HepG2 (cell line): ENCODE data around the gene RP2. TPM values are rescaled to one million over a fixed set of nuclear protein-coding genes. Genes with fewer than 3 reads are reported as not detected.

Source experiments
- ATAC-seq: fragments of 200-7000 bp; cut with Tn5 transposase; 3 replicates; pipeline ENCODE4 v1.9.1; 2020; ENCODE audit warnings: mild to moderate bottlenecking, moderate library complexity
- BruUV-seq: library from RNA; stranded (reverse); fragments of 400-500 nt; replicated peaks from 2 replicates; lab custom pipeline; 2021; lab: Mats Ljungman, UMichigan
- CTCF ChIA-PET: fragments of 300-600 bp; formaldehyde crosslinking; extraction: SDS; loops from one replicate; lab custom pipeline; 2021; ENCODE audit warnings: low total read pairs, inconsistent platforms, low intra/inter-chr PET ratio; lab: Yijun Ruan, JAX
- POLR2A ChIA-PET: fragments of 350-600 bp; sonication (Branson Sonifier 250); formaldehyde crosslinking; loops from one replicate; lab custom pipeline; 2020; ENCODE audit warnings: antibody characterized with exemption, inconsistent platforms; lab: Yijun Ruan, JAX
- DNase-seq: peaks from one replicate; pipeline ENCODE4 v3.0.0-alpha.2; 2015; ENCODE audit warnings: low spot score
- FAIRE-seq: peaks from 3 replicates; lab custom pipeline; 2011; peaks lifted over from hg19 to GRCh38; lab: Jason Lieb, UNC
- H2AFZ ChIP-seq: one replicate; pipeline ENCODE4 v1.6.1; 2011; ENCODE audit warnings: low read length, inconsistent platforms
- H3K27ac ChIP-seq: fragments of 300-600 bp; 3 replicates; pipeline ENCODE4 v1.8.0; 2011; ENCODE audit warnings: mixed run types, mild to moderate bottlenecking, mixed read lengths, low read length, inconsistent platforms; ENCODE audit not compliant: insufficient read depth; ENCODE audit errors: extremely low read length
- H3K27me3 ChIP-seq, 2 experiments: fragments of 200-600 bp in 1 of 2; 2 replicates in 1 of 2; 3 replicates in 1 of 2; pipeline versions ENCODE4 v1.6.0 to v1.8.0; 2011; ENCODE audit warnings: low read length in 2 of 2, mild to moderate bottlenecking in 2 of 2, moderate library complexity in 2 of 2, inconsistent platforms in 1 of 2; ENCODE audit not compliant: insufficient read depth in 2 of 2, control insufficient read depth in 1 of 2
- H3K36me3 ChIP-seq, 2 experiments: fragments of 200-600 bp in 1 of 2; replicated peaks in 1 of 2; 2 replicates in 1 of 2; 3 replicates in 1 of 2; pipeline versions ENCODE4 v1.5.1 to v1.8.0; 2011; ENCODE audit warnings: low read length in 2 of 2, inconsistent platforms in 1 of 2; ENCODE audit not compliant: insufficient read depth in 2 of 2, control insufficient read depth in 1 of 2
- H3K4me1 ChIP-seq: 2 replicates; pipeline ENCODE4 v1.5.1; 2012; ENCODE audit warnings: low read length, inconsistent platforms; ENCODE audit not compliant: insufficient read depth
- H3K4me2 ChIP-seq: 2 replicates; pipeline ENCODE4 v1.6.0; 2011; ENCODE audit warnings: low read depth, low read length, inconsistent platforms
- H3K4me3 ChIP-seq, 3 experiments: fragments of 200-600 bp in 1 of 3; sonication (generic), shearing (Covaris generic) in 1 of 3; replicated peaks in 1 of 3; 2 replicates each; pipeline ENCODE4 v1.5.1; 2011 to 2016; ENCODE audit warnings: low read length in 3 of 3, inconsistent platforms in 2 of 3, low read depth in 2 of 3, mild to moderate bottlenecking in 2 of 3, control low read depth in 1 of 3, mixed read lengths in 1 of 3; ENCODE audit not compliant: insufficient read depth in 1 of 3
- H3K79me2 ChIP-seq: one replicate; pipeline ENCODE4 v1.6.1; 2011; ENCODE audit warnings: low read length, inconsistent platforms; ENCODE audit not compliant: insufficient read depth
- H3K9ac ChIP-seq: 2 replicates; pipeline ENCODE4 v1.6.0; 2011; ENCODE audit warnings: mild to moderate bottlenecking, low read depth, low read length, inconsistent platforms; ENCODE audit not compliant: insufficient read depth
- H3K9me3 ChIP-seq: 2 replicates; pipeline ENCODE4 v1.5.1; 2012; ENCODE audit warnings: mild to moderate bottlenecking, low read length
- H4K20me1 ChIP-seq: 2 replicates; pipeline ENCODE4 v1.6.0; 2011; ENCODE audit warnings: inconsistent platforms, mild to moderate bottlenecking, low read length, moderate library complexity; ENCODE audit not compliant: insufficient read depth
- FOXO1 ChIP-seq: sonication (generic); formaldehyde crosslinking; IDR thresholded peaks from 2 replicates; pipeline ENCODE4 v1.4.0; 2020; ENCODE audit warnings: missing genetic modification reagents
- LCORL ChIP-seq, 2 experiments: fragments of 450-650 bp in 1 of 2; sonication (generic) in 1 of 2; formaldehyde crosslinking in 1 of 2; IDR thresholded peaks; 2 replicates each; pipeline versions ENCODE4 v1.5.0 to v1.6.1; 2017 to 2020; ENCODE audit warnings: antibody characterized with exemption in 1 of 2, missing genetic modification reagents in 1 of 2
- MEIS1 ChIP-seq: sonication (generic); formaldehyde crosslinking; IDR thresholded peaks from 2 replicates; pipeline ENCODE4 v1.9.0; 2021; ENCODE audit warnings: mild to moderate bottlenecking, missing genetic modification reagents, moderate library complexity, borderline replicate concordance
- RELA ChIP-seq: sonication (generic); formaldehyde crosslinking; IDR thresholded peaks from 2 replicates; pipeline ENCODE4 v1.4.0; 2020; ENCODE audit warnings: missing genetic modification reagents
- SALL2 ChIP-seq: sonication (generic); formaldehyde crosslinking; IDR thresholded peaks from 2 replicates; pipeline ENCODE4 v1.8.1; 2023; ENCODE audit warnings: mild to moderate bottlenecking, missing genetic modification reagents, inconsistent platforms
- SRSF1 ChIP-seq: fragments of 200-400 bp; formaldehyde crosslinking; optimal IDR thresholded peaks from 2 replicates; pipeline ENCODE3; 2017; ENCODE audit warnings: mild to moderate bottlenecking, low read depth, low read length, moderate library complexity
- STAG1 ChIP-seq: sonication (generic); formaldehyde crosslinking; IDR thresholded peaks from 2 replicates; pipeline ENCODE4 v1.4.0; 2020; ENCODE audit warnings: missing genetic modification reagents
- TBP ChIP-seq: sonication (generic); formaldehyde crosslinking; IDR thresholded peaks from 2 replicates; pipeline ENCODE4 v1.5.0; 2020; ENCODE audit warnings: missing genetic modification reagents
- ZNF337 ChIP-seq: sonication (generic); formaldehyde crosslinking; IDR thresholded peaks from 2 replicates; pipeline ENCODE4 v1.5.1; 2020; ENCODE audit warnings: missing genetic modification reagents, low read depth, mild to moderate bottlenecking, borderline replicate concordance
- WGBS: methylation state at CpG from one replicate; pipeline ENCODE4 v1.1.6; 2017; ENCODE audit warnings: low lambda C conversion rate; 5-methylcytosine and 5-hydroxymethylcytosine counted together
- in situ Hi-C: cut with HindIII; loops from 2 replicates; pipeline ENCODE4 v1.10.0; 2017; ENCODE audit warnings: low pct_unique_long_range_greater_than_20kb; ENCODE audit not compliant: extremely low pct_ligation_motif_present
- intact Hi-C: fragments of 100-400 bp; cut with micrococcal nuclease; formaldehyde crosslinking; loops from one replicate; pipeline ENCODE4 v1.10.0; 2022; ENCODE audit not compliant: unreplicated experiment
- polyA plus RNA-seq, 8 experiments: library from polyadenylated mRNA; depleted of rRNA in 3 of 8; stranded (reverse) in 7 of 8; unstranded in 1 of 8; fragments of >200 nt; fragmentation: Illumina TruSeq in 4 of 8; extraction: Trizol in 4 of 8; gene quantifications; 2 replicates each; pipeline versions ENCODE4 v1.2.1 to v1.2.3, GENCODE V29; 2011 to 2016; ENCODE audit warnings: low read depth in 4 of 8, missing spikeins in 1 of 8, mixed read lengths in 1 of 8; ENCODE audit not compliant: insufficient read depth in 1 of 8
- total RNA-seq, 5 experiments: library from RNA; depleted of rRNA; stranded (reverse); fragments of >200 nt; fragmentation: Illumina TruSeq; extraction: Trizol; gene quantifications; 2 replicates each; pipeline ENCODE4 v1.2.3, GENCODE V29; 2016; ENCODE audit warnings: low read depth in 1 of 5
- TF ChIP-seq, protein P1 (sequence below): sonication (generic); formaldehyde crosslinking; conservative IDR thresholded peaks from 2 replicates; pipeline ENCODE4 v1.4.0; 2020; ENCODE audit warnings: missing genetic modification reagents
- TF ChIP-seq, protein P2 (sequence below): sonication (generic); formaldehyde crosslinking; IDR thresholded peaks from 2 replicates; pipeline ENCODE4 v1.4.0; 2020; ENCODE audit warnings: mild to moderate bottlenecking, missing genetic modification reagents
- TF ChIP-seq, protein P3 (sequence below): sonication (generic); formaldehyde crosslinking; IDR thresholded peaks from 2 replicates; pipeline ENCODE4 v1.9.0; 2021; ENCODE audit warnings: missing genetic modification reagents, borderline replicate concordance
- TF ChIP-seq, protein P4 (sequence below), 2 experiments: sonication (generic) in 1 of 2; formaldehyde crosslinking in 1 of 2; IDR thresholded peaks; 2 replicates each; pipeline versions ENCODE4 v1.4.0 to v1.6.1; 2018 to 2020; ENCODE audit warnings: missing genetic modification reagents in 2 of 2, borderline replicate concordance in 1 of 2, low read depth in 1 of 2, mild to moderate bottlenecking in 1 of 2, missing biosample characterization in 1 of 2
- TF ChIP-seq, protein P5 (sequence below): sonication (generic); formaldehyde crosslinking; IDR thresholded peaks from 2 replicates; pipeline ENCODE4 v1.5.0; 2020; ENCODE audit warnings: missing genetic modification reagents
- TF ChIP-seq, protein P6 (sequence below): sonication (generic); formaldehyde crosslinking; conservative IDR thresholded peaks from 2 replicates; pipeline ENCODE4 v1.5.0; 2020; ENCODE audit warnings: missing genetic modification reagents

The RP2 gene
- total and polyA plus RNA-seq, 2 of the 13 experiments (the other 11 are each of a cell fraction or from before 2014, with no cell fraction given): 5.0 to 9.9 TPM

DNA sequence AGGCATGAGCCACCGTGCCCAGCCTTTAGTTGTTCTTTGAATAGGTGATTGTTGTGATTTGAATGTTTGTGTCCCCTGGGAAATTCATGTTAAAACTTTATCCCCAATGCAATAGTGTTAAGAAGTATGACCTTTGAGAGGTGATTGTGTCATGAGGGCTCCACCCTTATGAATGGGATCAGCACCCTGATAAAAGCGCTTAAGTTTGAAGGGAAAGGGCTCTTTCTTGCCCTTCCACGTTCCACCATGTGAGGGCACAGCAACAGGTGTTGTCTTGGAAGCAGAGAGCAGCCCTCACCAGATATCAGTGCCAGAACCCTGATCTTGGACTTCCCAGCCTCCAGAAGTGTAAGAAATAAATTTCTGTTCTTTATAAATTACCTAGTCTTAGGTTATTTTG lies 33.7 kb upstream of the RP2 start:
- Histone ChIP-seq H3K27ac (no peak overlapping the region), H3K79me2 (no peaks in the 10 kb centered on the region), H3K4me2 (no peak overlapping the region), H3K4me1 (no peaks in the 10 kb centered on the region), H3K36me3 (no peaks in the 10 kb centered on the region), H4K20me1 (no peaks in the 10 kb centered on the region), H3K27me3 (no peaks in the 10 kb centered on the region), H3K4me3 (no peak overlapping the region), H3K9ac (no peak overlapping the region), H2AFZ (no peak overlapping the region), H3K9me3 (no peaks in the 10 kb centered on the region)
- intact Hi-C loops: loop anchor here (2.0 to 5.0 kb wide), 2 partner anchors 34 to 228 kb away; partner anchors contain the start of gene RP2
- CTCF ChIA-PET: interaction anchor here (1.2 kb wide), 1 partner anchor 227 kb away, joined by 3 read pairs; no protein-coding TSS in a partner anchor
- POLR2A ChIA-PET: no interaction called here
- no peak for FAIRE-seq
- peak; percentile 69 for ATAC-seq
- BruUV-seq: no TSS peak
- 0% methylated on average over 2 of the region's 3 CpGs for WGBS
- DNase-seq: peak; percentile 15
- in situ Hi-C loops: no loop called here
- TF ChIP-seq, protein P1, sequence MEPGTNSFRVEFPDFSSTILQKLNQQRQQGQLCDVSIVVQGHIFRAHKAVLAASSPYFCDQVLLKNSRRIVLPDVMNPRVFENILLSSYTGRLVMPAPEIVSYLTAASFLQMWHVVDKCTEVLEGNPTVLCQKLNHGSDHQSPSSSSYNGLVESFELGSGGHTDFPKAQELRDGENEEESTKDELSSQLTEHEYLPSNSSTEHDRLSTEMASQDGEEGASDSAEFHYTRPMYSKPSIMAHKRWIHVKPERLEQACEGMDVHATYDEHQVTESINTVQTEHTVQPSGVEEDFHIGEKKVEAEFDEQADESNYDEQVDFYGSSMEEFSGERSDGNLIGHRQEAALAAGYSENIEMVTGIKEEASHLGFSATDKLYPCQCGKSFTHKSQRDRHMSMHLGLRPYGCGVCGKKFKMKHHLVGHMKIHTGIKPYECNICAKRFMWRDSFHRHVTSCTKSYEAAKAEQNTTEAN: no peak
- TF ChIP-seq, protein P2, sequence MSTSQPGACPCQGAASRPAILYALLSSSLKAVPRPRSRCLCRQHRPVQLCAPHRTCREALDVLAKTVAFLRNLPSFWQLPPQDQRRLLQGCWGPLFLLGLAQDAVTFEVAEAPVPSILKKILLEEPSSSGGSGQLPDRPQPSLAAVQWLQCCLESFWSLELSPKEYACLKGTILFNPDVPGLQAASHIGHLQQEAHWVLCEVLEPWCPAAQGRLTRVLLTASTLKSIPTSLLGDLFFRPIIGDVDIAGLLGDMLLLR (CRISPR knock-in tag): no peak
- no peak for TF ChIP-seq ZNF337 (CRISPR knock-in tag)
- TF ChIP-seq, protein P3, sequence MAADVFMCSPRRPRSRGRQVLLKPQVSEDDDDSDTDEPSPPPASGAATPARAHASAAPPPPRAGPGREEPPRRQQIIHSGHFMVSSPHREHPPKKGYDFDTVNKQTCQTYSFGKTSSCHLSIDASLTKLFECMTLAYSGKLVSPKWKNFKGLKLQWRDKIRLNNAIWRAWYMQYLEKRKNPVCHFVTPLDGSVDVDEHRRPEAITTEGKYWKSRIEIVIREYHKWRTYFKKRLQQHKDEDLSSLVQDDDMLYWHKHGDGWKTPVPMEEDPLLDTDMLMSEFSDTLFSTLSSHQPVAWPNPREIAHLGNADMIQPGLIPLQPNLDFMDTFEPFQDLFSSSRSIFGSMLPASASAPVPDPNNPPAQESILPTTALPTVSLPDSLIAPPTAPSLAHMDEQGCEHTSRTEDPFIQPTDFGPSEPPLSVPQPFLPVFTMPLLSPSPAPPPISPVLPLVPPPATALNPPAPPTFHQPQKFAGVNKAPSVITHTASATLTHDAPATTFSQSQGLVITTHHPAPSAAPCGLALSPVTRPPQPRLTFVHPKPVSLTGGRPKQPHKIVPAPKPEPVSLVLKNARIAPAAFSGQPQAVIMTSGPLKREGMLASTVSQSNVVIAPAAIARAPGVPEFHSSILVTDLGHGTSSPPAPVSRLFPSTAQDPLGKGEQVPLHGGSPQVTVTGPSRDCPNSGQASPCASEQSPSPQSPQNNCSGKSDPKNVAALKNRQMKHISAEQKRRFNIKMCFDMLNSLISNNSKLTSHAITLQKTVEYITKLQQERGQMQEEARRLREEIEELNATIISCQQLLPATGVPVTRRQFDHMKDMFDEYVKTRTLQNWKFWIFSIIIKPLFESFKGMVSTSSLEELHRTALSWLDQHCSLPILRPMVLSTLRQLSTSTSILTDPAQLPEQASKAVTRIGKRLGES (CRISPR knock-in tag): no peak
- TF ChIP-seq, protein P4, sequence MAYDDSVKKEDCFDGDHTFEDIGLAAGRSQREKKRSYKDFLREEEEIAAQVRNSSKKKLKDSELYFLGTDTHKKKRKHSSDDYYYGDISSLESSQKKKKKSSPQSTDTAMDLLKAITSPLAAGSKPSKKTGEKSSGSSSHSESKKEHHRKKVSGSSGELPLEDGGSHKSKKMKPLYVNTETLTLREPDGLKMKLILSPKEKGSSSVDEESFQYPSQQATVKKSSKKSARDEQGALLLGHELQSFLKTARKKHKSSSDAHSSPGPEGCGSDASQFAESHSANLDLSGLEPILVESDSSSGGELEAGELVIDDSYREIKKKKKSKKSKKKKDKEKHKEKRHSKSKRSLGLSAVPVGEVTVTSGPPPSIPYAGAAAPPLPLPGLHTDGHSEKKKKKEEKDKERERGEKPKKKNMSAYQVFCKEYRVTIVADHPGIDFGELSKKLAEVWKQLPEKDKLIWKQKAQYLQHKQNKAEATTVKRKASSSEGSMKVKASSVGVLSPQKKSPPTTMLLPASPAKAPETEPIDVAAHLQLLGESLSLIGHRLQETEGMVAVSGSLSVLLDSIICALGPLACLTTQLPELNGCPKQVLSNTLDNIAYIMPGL (CRISPR knock-in tag; IDR thresholded peaks at IDR 0.05; ENCODE audit: borderline replicate concordance in 1 of 2, low read depth in 1 of 2): no peak
- TF ChIP-seq, protein P5, sequence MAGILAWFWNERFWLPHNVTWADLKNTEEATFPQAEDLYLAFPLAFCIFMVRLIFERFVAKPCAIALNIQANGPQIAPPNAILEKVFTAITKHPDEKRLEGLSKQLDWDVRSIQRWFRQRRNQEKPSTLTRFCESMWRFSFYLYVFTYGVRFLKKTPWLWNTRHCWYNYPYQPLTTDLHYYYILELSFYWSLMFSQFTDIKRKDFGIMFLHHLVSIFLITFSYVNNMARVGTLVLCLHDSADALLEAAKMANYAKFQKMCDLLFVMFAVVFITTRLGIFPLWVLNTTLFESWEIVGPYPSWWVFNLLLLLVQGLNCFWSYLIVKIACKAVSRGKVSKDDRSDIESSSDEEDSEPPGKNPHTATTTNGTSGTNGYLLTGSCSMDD (CRISPR knock-in tag): no peak
- no peak for TF ChIP-seq SRSF1
- TF ChIP-seq FOXO1 (CRISPR knock-in tag): no peak
- TF ChIP-seq, protein P6, sequence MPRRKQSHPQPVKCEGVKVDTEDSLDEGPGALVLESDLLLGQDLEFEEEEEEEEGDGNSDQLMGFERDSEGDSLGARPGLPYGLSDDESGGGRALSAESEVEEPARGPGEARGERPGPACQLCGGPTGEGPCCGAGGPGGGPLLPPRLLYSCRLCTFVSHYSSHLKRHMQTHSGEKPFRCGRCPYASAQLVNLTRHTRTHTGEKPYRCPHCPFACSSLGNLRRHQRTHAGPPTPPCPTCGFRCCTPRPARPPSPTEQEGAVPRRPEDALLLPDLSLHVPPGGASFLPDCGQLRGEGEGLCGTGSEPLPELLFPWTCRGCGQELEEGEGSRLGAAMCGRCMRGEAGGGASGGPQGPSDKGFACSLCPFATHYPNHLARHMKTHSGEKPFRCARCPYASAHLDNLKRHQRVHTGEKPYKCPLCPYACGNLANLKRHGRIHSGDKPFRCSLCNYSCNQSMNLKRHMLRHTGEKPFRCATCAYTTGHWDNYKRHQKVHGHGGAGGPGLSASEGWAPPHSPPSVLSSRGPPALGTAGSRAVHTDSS (CRISPR knock-in tag): no peak
- TF ChIP-seq TBP (CRISPR knock-in tag): no peak
- TF ChIP-seq RELA (CRISPR knock-in tag): no peak
- TF ChIP-seq SALL2 (CRISPR knock-in tag): no peak
- TF ChIP-seq MEIS1 (CRISPR knock-in tag): no peak
- no peak for TF ChIP-seq LCORL (IDR thresholded peaks at IDR 0.05)
- no peak for TF ChIP-seq LCORL (CRISPR knock-in tag; IDR thresholded peaks at IDR 0.05)
- peak; percentile 60 for TF ChIP-seq STAG1 (CRISPR knock-in tag)
